Caco-2 (cell line): ENCODE measurements around the gene TRIM17. TPM values are rescaled to one million over a fixed set of nuclear protein-coding genes. Genes with fewer than 3 reads are reported as not detected.

Experiments
- BruUV-seq: library from RNA; stranded (reverse); fragments of 400-500 nt; replicated peaks from 2 replicates; lab custom pipeline; 2021; lab: Mats Ljungman, UMichigan
- CTCF ChIA-PET: fragments of 300-600 bp; sonication (Branson Sonifier 250); formaldehyde crosslinking; loops from one replicate; lab custom pipeline; 2022; ENCODE audit warnings: antibody characterized with exemption; lab: Charles Lee
- POLR2A ChIA-PET: fragments of 300-600 bp; sonication (Branson Sonifier 250); formaldehyde crosslinking; loops from one replicate; lab custom pipeline; 2022; ENCODE audit warnings: antibody characterized with exemption; lab: Charles Lee
- DNase-seq, 2 experiments: peaks; one replicate each; pipeline versions ENCODE4 v3.0.0 to v3.0.0-alpha.2; 2020 to 2022
- H3K27me3 ChIP-seq: replicated peaks from 2 replicates; pipeline ENCODE4 v1.6.0; 2011; ENCODE audit warnings: low read length; ENCODE audit not compliant: control insufficient read depth, insufficient read depth
- H3K36me3 ChIP-seq: 2 replicates; pipeline ENCODE4 v1.5.1; 2011; ENCODE audit warnings: low read length; ENCODE audit not compliant: control insufficient read depth, insufficient read depth
- H3K4me1 ChIP-seq: fragments of 250-450 bp; sonication (Bioruptor Pico); 2 replicates; pipeline ENCODE4 v1.5.1; 2020; ENCODE audit warnings: mild to moderate bottlenecking
- H3K4me3 ChIP-seq: 2 replicates; pipeline ENCODE4 v1.5.1; 2011; ENCODE audit warnings: low read depth, mild to moderate bottlenecking, control low read depth, low read length
- H3K9me3 ChIP-seq: fragments of 250-450 bp; sonication (Bioruptor Pico); 2 replicates; pipeline ENCODE4 v1.5.1; 2020; ENCODE audit warnings: mild to moderate bottlenecking, moderate library complexity
- H3K27ac Mint-ChIP-seq: one replicate; pipeline ENCODE4 v1.8.0; 2022; ENCODE audit warnings: mixed read lengths; ENCODE audit not compliant: unreplicated experiment
- H3K27me3 Mint-ChIP-seq: one replicate; pipeline ENCODE4 v1.8.0; 2022; ENCODE audit warnings: mixed read lengths; ENCODE audit not compliant: insufficient read depth, unreplicated experiment
- H3K36me3 Mint-ChIP-seq: one replicate; pipeline ENCODE4 v1.8.0; 2022; ENCODE audit warnings: mild to moderate bottlenecking, mixed read lengths; ENCODE audit not compliant: insufficient read depth, unreplicated experiment
- H3K4me1 Mint-ChIP-seq: one replicate; pipeline ENCODE4 v1.8.0; 2022; ENCODE audit warnings: low read depth, mixed read lengths; ENCODE audit not compliant: unreplicated experiment
- H3K4me3 Mint-ChIP-seq: one replicate; pipeline ENCODE4 v1.8.0; 2022; ENCODE audit warnings: mild to moderate bottlenecking, moderate library complexity, mixed read lengths; ENCODE audit not compliant: unreplicated experiment
- H3K9me3 Mint-ChIP-seq: one replicate; pipeline ENCODE4 v1.8.0; 2022; ENCODE audit warnings: mixed read lengths; ENCODE audit not compliant: unreplicated experiment
- intact Hi-C: fragments of 100-400 bp; cut with micrococcal nuclease; formaldehyde crosslinking; loops from one replicate; pipeline ENCODE4 v1.10.0; 2022; ENCODE audit not compliant: unreplicated experiment
- total RNA-seq: library from RNA; stranded (reverse); gene quantifications from 2 replicates; pipeline ENCODE4 v1.2.3, GENCODE V29; 2022
- TF ChIP-seq, protein P1 (sequence below), 2 experiments: fragments of 200-600 bp in 1 of 2; IDR thresholded peaks; 1 replicate in 1 of 2; 2 replicates in 1 of 2; pipeline versions ENCODE4 v1.5.1 to v1.8.0; 2011 to 2022; ENCODE audit warnings: antibody characterized with exemption in 1 of 2, control low read depth in 1 of 2, inconsistent platforms in 1 of 2, low read depth in 1 of 2, low read length in 1 of 2, mild to moderate bottlenecking in 1 of 2, moderate library complexity in 1 of 2; ENCODE audit not compliant: insufficient read depth in 1 of 2, severe bottlenecking in 1 of 2, unreplicated experiment in 1 of 2

Gene TRIM17
- total RNA-seq, 1 experiment from 2014 or later: 4.0 TPM

DNA sequence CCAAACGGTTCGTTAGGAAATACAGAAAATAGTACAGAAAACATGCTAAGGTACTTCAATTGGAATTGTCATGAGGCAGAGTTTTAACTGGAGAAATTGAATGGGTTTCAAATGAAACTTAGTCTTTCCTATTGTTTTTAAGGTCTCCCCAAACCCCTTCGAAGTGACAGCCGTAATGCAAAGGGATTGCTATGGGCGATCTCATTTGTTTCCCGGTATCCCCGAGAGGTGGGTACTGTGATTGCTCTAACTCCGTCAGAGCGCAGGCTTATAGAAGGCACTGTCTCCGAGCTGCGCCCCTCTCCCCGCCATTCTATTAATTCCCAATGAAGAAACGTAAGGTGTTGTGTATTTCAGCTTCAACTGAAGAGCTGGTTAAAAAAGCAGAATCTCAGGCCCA, 48.5 kb upstream of the TRIM17 start:
- Histone ChIP-seq H3K27me3 (no peaks in the 10 kb centered on the region), H3K4me3 (no peak overlapping the region), H3K36me3 (no peaks in the 10 kb centered on the region), H3K9me3 (no peaks in the 10 kb centered on the region), H3K4me1 (no peaks in the 10 kb centered on the region)
- POLR2A ChIA-PET: no interaction called here
- Mint-ChIP-seq H3K9me3 (no peaks in the 10 kb centered on the region), H3K4me3 (no peak overlapping the region), H3K36me3 (peaks cover 10% of the 10 kb centered on the region), H3K4me1 (peaks cover 7% of the 10 kb centered on the region), H3K27me3 (no peaks in the 10 kb centered on the region), H3K27ac (no peak overlapping the region)
- intact Hi-C loops: no loop called here
- TF ChIP-seq, protein P1, sequence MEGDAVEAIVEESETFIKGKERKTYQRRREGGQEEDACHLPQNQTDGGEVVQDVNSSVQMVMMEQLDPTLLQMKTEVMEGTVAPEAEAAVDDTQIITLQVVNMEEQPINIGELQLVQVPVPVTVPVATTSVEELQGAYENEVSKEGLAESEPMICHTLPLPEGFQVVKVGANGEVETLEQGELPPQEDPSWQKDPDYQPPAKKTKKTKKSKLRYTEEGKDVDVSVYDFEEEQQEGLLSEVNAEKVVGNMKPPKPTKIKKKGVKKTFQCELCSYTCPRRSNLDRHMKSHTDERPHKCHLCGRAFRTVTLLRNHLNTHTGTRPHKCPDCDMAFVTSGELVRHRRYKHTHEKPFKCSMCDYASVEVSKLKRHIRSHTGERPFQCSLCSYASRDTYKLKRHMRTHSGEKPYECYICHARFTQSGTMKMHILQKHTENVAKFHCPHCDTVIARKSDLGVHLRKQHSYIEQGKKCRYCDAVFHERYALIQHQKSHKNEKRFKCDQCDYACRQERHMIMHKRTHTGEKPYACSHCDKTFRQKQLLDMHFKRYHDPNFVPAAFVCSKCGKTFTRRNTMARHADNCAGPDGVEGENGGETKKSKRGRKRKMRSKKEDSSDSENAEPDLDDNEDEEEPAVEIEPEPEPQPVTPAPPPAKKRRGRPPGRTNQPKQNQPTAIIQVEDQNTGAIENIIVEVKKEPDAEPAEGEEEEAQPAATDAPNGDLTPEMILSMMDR (IDR thresholded peaks at IDR 0.05; ENCODE audit: insufficient read depth in 1 of 2, low read depth in 1 of 2, low read length in 1 of 2, severe bottlenecking in 1 of 2, unreplicated experiment in 1 of 2): no peak
- no peak for DNase-seq
- no TSS peak for BruUV-seq
- CTCF ChIA-PET: no interaction called here

DNA sequence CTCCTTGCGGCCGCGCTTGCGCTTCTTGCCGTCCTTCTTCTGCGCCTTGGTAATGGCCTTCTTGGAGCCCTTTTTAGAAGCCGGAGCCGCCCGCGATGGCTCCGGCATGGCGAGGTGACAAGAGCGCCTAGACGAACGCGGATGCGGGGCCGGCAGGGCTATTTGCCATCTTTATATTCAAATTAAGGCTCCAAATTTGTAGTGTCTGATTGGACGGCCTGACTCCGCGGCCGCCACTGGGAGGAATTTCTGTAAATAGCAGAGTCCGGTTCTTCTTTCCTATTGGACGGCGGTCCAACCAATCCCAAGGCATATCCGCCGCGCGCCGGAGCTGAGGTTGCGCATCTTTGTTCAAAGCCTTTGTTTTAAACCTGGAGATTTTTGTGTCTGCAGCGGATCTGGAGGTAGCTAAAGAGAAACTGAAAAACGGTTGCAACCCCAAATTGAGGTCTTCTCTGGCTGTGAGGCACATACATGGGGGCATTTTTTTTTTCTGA, 47.9 kb upstream of the TRIM17 start:
- no peaks in the 10 kb centered on the region for H3K27me3 Mint-ChIP-seq

DNA sequence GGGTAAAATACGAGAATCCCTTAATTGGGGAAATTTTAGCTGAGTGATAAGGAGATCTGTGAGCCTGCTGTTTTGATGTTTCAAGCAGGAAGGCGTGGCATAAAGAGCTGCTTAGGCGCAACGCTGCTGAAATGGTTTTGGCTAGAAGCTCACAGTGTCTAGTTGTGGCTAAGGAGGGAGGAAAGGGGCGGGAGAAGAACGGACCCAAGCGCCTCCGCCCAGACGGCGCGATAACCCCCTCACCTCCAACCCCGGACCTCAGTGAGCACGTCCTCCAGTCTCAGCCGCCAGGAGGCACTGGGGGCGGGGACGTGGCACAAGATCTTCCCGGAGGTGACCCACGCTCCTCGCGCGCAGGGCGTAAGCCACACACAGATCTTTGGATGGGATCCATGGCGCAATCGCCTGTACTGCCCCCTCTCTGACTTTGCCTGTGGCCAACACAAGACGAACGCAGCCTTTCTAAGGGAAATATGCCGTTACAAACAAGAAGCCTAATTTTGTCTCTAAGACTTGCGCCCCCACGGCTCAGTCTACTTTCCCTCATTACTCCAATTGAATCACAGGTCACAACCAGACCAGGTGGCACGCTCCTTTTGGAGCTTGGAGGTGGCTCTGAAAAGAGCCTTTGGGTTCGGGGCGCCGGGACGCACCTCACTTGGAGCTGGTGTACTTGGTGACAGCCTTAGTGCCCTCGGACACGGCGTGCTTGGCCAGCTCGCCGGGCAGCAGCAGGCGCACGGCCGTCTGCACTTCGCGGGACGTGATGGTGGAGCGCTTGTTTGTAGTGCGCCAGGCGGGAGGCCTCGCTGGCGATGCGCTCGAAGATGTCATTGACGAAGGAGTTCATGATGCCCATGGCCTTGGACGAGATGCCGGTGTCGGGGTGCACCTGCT, 47.1 kb upstream of the TRIM17 start:
- intact Hi-C loops: no loop called here
- Mint-ChIP-seq H3K4me1 (peaks cover 7% of the 10 kb centered on the region), H3K36me3 (peaks cover 20% of the 10 kb centered on the region), H3K27me3 (no peaks in the 10 kb centered on the region), H3K9me3 (no peaks in the 10 kb centered on the region), H3K4me3 (no peak overlapping the region), H3K27ac (no peak overlapping the region)
- Histone ChIP-seq H3K4me3 (no peak overlapping the region), H3K36me3 (no peaks in the 10 kb centered on the region), H3K4me1 (no peaks in the 10 kb centered on the region), H3K9me3 (no peaks in the 10 kb centered on the region), H3K27me3 (no peaks in the 10 kb centered on the region)
- ChIA-PET CTCF (no interaction called here), POLR2A (interaction anchor here (0.6 kb wide), 1 partner anchor 57 kb away, joined by 6 read pairs; the partner anchor contains the start of gene TRIM11)
- no TSS peak for BruUV-seq
- DNase-seq: no peak
- TF ChIP-seq, protein P1 (IDR thresholded peaks at IDR 0.05; ENCODE audit: insufficient read depth in 1 of 2, low read depth in 1 of 2, low read length in 1 of 2, severe bottlenecking in 1 of 2, unreplicated experiment in 1 of 2): no peak

More for the DNA sequence above, 47.9 kb upstream of the TRIM17 start:
- H3K4me3 ChIP-seq: no peak overlapping the region
- no peaks in the 10 kb centered on the region for H3K9me3 Mint-ChIP-seq
- no peak for DNase-seq
- H3K27me3 ChIP-seq: no peaks in the 10 kb centered on the region
- H3K27ac Mint-ChIP-seq: no peak overlapping the region
- peaks cover 7% of the 10 kb centered on the region for H3K4me1 Mint-ChIP-seq
- peaks cover 12% of the 10 kb centered on the region for H3K36me3 Mint-ChIP-seq
- CTCF ChIA-PET: no interaction called here
- no peak overlapping the region for H3K4me3 Mint-ChIP-seq
- no TSS peak for BruUV-seq
- H3K9me3 ChIP-seq: no peaks in the 10 kb centered on the region
- POLR2A ChIA-PET: no interaction called here
- H3K4me1 ChIP-seq: no peaks in the 10 kb centered on the region
- TF ChIP-seq, protein P1 (IDR thresholded peaks at IDR 0.05; ENCODE audit: insufficient read depth in 1 of 2, low read depth in 1 of 2, low read length in 1 of 2, severe bottlenecking in 1 of 2, unreplicated experiment in 1 of 2): no peak
- no peaks in the 10 kb centered on the region for H3K36me3 ChIP-seq
- intact Hi-C loops: no loop called here
